ENCODE data around the gene MCF2L. TPM values are rescaled to one million over a fixed set of nuclear protein-coding genes. Genes with fewer than 3 reads are reported as not detected.

Gene MCF2L
- total and polyA plus RNA-seq, 7 donors = 9.1 to 40.5 (median 20.3) TPM

DNA sequence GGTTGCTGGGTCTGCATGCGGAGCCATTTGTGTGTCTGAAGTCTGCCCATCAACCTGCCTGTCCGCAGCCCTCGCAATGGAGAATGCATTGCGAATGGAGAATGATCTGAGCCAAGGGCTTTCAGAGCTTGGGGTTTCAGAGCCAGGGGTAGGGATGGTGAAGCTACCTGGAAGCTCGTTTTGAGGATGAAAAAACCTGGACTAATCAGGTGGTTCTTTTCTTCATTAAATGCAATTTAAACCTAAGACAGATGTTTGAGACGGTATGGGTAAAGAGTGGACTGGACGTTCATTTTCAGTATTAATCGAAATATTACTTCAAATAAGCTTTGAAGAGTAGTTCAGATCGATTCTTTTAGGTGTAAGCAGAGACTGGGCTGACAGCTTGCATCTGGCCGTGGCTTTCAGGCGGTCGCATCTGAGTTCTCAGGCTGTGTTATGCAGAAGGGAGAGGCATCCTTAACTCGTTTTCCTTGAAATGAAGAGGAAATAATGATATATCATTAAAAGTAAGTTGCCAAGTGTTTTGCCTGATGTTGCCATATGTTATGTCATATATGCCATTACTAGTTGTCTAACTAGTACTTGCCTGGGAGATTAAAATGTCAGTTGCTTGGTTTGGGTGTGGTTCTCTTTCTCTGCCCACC lies 801 bp downstream of the MCF2L start:
- ATAC-seq = no peak
- WGBS, 3 donors = 24 to 26% (median 25%) methylated on average over 13 of the region's 13 CpGs
- Histone ChIP-seq H3K4me3 (peak overlapping the region; percentile 53), H3K9me3 (no peaks in the 10 kb centered on the region), H3K27ac (no peak overlapping the region), H3K36me3 (ENCODE audit: insufficient read depth in 1 of 2, low read depth in 1 of 2) (no peaks in the 10 kb centered on the region), H3K4me1 (peaks cover 7% of the 10 kb centered on the region), H3K27me3 (ENCODE audit: insufficient read depth in 3 of 3, low read length in 2 of 3) (peaks cover 5 to 79% (median 26%) of the 10 kb centered on the region in 3 donors)
- intact Hi-C loops (cut with DNase I) = no loop called here
- TF ChIP-seq, protein P1, sequence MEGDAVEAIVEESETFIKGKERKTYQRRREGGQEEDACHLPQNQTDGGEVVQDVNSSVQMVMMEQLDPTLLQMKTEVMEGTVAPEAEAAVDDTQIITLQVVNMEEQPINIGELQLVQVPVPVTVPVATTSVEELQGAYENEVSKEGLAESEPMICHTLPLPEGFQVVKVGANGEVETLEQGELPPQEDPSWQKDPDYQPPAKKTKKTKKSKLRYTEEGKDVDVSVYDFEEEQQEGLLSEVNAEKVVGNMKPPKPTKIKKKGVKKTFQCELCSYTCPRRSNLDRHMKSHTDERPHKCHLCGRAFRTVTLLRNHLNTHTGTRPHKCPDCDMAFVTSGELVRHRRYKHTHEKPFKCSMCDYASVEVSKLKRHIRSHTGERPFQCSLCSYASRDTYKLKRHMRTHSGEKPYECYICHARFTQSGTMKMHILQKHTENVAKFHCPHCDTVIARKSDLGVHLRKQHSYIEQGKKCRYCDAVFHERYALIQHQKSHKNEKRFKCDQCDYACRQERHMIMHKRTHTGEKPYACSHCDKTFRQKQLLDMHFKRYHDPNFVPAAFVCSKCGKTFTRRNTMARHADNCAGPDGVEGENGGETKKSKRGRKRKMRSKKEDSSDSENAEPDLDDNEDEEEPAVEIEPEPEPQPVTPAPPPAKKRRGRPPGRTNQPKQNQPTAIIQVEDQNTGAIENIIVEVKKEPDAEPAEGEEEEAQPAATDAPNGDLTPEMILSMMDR (IDR thresholded peaks at IDR 0.05) = no peak
- DNase-seq = peak in 1 of 2 donors; percentile 8

DNA sequence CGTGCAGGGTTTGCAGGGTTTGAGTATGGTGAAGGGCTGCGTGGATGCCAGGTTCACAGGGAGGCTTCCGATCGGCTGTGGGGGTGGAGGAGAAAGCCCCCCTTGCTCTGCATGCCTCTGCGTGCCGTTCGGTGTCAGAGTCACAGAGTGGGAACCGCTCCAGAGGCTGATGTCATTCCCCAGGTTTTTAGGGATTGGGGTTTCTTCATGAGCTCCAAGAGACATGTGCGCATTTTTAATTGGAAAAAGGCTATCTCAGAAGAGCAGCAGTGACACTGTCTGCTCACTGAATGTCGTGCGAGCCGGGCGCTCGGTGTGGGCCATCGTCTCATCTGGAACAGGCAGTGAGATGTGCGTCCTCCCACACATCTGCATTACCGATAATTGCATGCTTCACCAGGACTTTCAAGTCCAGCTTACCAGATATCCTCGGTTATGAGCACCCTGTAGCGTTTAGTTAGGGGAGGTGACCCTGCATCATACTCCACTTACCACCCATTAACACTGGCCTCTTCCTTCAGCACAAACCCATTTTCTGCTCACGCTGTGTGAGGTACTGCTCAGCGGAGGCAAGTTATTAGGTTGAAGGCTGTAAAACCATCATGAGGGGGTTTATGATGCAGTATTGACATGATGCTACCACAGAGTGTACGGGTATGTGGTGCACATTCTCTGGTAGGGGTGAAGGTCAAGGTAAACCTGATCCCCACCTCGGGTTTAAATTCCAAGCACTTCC lies 1.7 kb downstream of the MCF2L start:
- Histone ChIP-seq H3K4me1 (peaks cover 7% of the 10 kb centered on the region), H3K4me3 (no peak overlapping the region), H3K27ac (no peak overlapping the region), H3K36me3 (ENCODE audit: insufficient read depth in 1 of 2, low read depth in 1 of 2) (no peaks in the 10 kb centered on the region), H3K27me3 (ENCODE audit: insufficient read depth in 3 of 3, low read length in 2 of 3) (peaks cover 5 to 71% (median 26%) of the 10 kb centered on the region in 3 donors), H3K9me3 (no peaks in the 10 kb centered on the region)
- TF ChIP-seq, protein P1 (IDR thresholded peaks at IDR 0.05) = no peak
- DNase-seq (peak in 1 of 2 donors; percentile 15), ATAC-seq (no peak)
- 44 to 58% (median 48%) methylated on average over 23 of the region's 23 CpGs for WGBS, 3 donors
- intact Hi-C loops (cut with DNase I) = no loop called here

DNA sequence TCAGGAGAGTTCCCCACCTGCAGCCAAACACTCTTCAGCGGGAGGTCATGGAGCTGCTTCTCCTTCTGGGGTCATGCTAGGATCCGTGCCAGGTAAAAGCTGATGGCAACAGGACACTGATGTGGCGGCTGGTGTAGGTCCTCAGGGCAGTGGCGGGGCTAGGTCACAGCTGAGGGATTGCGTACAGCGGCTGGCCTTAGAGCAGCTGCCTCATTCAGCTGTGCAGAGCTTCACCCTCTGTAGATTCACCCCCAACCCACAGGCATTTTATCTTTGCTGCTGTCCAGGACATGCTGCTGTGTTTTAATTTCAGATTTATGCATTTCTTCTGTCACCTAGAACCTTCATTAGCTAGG lies 2.3 kb downstream of the MCF2L start:
- DNase-seq (peak in 1 of 2 donors; percentile 4), ATAC-seq (no peak)
- H3K9me3 ChIP-seq = no peaks in the 10 kb centered on the region
- no peak overlapping the region for H3K27ac ChIP-seq
- H3K4me1 ChIP-seq = peaks cover 7% of the 10 kb centered on the region
- peaks cover 5 to 68% (median 24%) of the 10 kb centered on the region in 3 donors for H3K27me3 ChIP-seq (ENCODE audit: insufficient read depth in 3 of 3, low read length in 2 of 3)
- H3K36me3 ChIP-seq (ENCODE audit: insufficient read depth in 1 of 2, low read depth in 1 of 2) = no peaks in the 10 kb centered on the region
- 51 to 76% (median 63%) methylated on average over 6 of the region's 6 CpGs for WGBS, 3 donors
- TF ChIP-seq, protein P1 (IDR thresholded peaks at IDR 0.05) = no peak
- intact Hi-C loops (cut with DNase I) = no loop called here
- no peak overlapping the region for H3K4me3 ChIP-seq

DNA sequence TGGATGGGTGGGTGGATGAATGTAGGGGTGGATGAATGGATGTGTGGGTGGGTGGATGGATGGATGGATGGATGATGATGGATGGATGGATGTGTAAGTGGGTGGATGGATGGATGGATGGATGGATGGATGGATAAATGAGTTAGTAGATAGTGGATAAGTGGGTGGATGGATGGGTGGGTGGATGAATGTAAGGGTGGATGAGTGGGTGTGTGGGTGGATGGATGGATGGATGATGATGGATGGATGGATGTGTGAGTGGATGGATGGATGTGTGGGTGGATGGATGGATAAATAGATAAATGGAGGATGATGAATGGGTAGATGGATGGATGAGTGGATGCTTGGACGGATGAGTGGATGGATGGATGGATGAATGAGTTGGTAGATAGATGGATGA lies 3.2 kb downstream of the MCF2L start:
- WGBS, 3 donors = 84 to 96% (median 92%) methylated on average over 1 of the region's 1 CpG
- TF ChIP-seq, protein P1 (IDR thresholded peaks at IDR 0.05) = no peak
- Histone ChIP-seq H3K4me1 (peaks cover 7% of the 10 kb centered on the region), H3K27me3 (ENCODE audit: insufficient read depth in 3 of 3, low read length in 2 of 3) (peaks cover 5 to 67% (median 22%) of the 10 kb centered on the region in 3 donors), H3K27ac (no peak overlapping the region), H3K9me3 (no peaks in the 10 kb centered on the region), H3K36me3 (ENCODE audit: insufficient read depth in 1 of 2, low read depth in 1 of 2) (no peaks in the 10 kb centered on the region), H3K4me3 (no peak overlapping the region)
- DNase-seq (no peak), ATAC-seq (no peak)
- intact Hi-C loops (cut with DNase I) = no loop called here

Measured in psoas muscle (tissue), 8 donors.